HCT116 (cell line): ENCODE data around the gene ANKRD29. TPM values are rescaled to one million over a fixed set of nuclear protein-coding genes. Genes with fewer than 3 reads are reported as not detected.

ENCODE experiments used
- ATAC-seq: fragments of 200-7000 bp; cut with Tn5 transposase; 2 replicates; pipeline ENCODE4 v1.9.1; 2020; ENCODE audit warnings: mild to moderate bottlenecking, moderate library complexity
- BruUV-seq: library from RNA; stranded (reverse); fragments of 400-500 nt; replicated peaks from 2 replicates; lab custom pipeline; 2021; lab: Mats Ljungman, UMichigan
- CTCF ChIA-PET: fragments of 300-600 bp; sonication (Branson Sonifier 250); formaldehyde crosslinking; loops from one replicate; lab custom pipeline; 2021; ENCODE audit warnings: antibody characterized with exemption; lab: Charles Lee
- POLR2A ChIA-PET: fragments of 300-600, 350-600 bp; sonication (Branson Sonifier 250); formaldehyde crosslinking; loops from one replicate; lab custom pipeline; 2021; ENCODE audit warnings: antibody characterized with exemption; lab: Charles Lee
- RAD21 ChIA-PET, 2 experiments: fragments of 300-600 bp; sonication (Branson Sonifier 250); formaldehyde crosslinking; loops; one replicate each; lab custom pipeline; 2023; ENCODE audit warnings: low total read pairs in 2 of 2; ENCODE audit not compliant: uncharacterized antibody in 2 of 2, unreplicated experiment in 2 of 2, low non-redundant PET in 1 of 2; lab: Charles Lee
- DNase-seq: peaks from one replicate; pipeline ENCODE4 v3.0.0-alpha.2; 2010; ENCODE audit warnings: low read depth, low spot score
- H2AFZ ChIP-seq: fragments of 200-600 bp; shearing (Covaris generic), sonication (generic); 2 replicates; pipeline ENCODE4 v1.6.1; 2017; ENCODE audit warnings: low read depth, mixed run types, mixed read lengths, antibody characterized with exemption, low read length; ENCODE audit not compliant: poor library complexity, severe bottlenecking
- H3K27ac ChIP-seq: 2 replicates; pipeline ENCODE4 v1.5.1; 2012; ENCODE audit warnings: low read depth, low read length
- H3K27me3 ChIP-seq: fragments of 200-600 bp; sonication (generic); 2 replicates; pipeline ENCODE4 v1.6.1; 2016; ENCODE audit warnings: mixed run types, low read length, mixed read lengths; ENCODE audit not compliant: insufficient read depth
- H3K36me3 ChIP-seq, 2 experiments: fragments of 200-500 bp in 1 of 2; fragments of 200-600 bp in 1 of 2; sonication (Bioruptor generic) in 1 of 2; sonication (generic) in 1 of 2; 2 replicates each; pipeline versions ENCODE4 v1.5.1 to v1.6.1; 2014 to 2016; ENCODE audit warnings: low read length in 2 of 2, inconsistent platforms in 1 of 2, mixed read lengths in 1 of 2, mixed run types in 1 of 2; ENCODE audit not compliant: insufficient read depth in 2 of 2, control insufficient read depth in 1 of 2
- H3K4me1 ChIP-seq, 2 experiments: fragments of 200-600 bp in 1 of 2; sonication (generic) in 1 of 2; 2 replicates each; pipeline versions ENCODE4 v1.5.1 to v1.6.1; 2012 to 2017; ENCODE audit warnings: low read length in 2 of 2, inconsistent platforms in 1 of 2, mild to moderate bottlenecking in 1 of 2, mixed read lengths in 1 of 2, mixed run types in 1 of 2, moderate library complexity in 1 of 2; ENCODE audit not compliant: insufficient read depth in 2 of 2, control insufficient read depth in 1 of 2
- H3K4me2 ChIP-seq: fragments of 200-600 bp; sonication (generic); 2 replicates; pipeline ENCODE4 v1.6.1; 2017; ENCODE audit warnings: mixed run types, low read length, mixed read lengths
- H3K4me3 ChIP-seq, 2 experiments: fragments of 200-600 bp in 1 of 2; sonication (generic) in 1 of 2; replicated peaks in 1 of 2; 2 replicates each; pipeline ENCODE4 v1.5.1; 2011 to 2016; ENCODE audit warnings: low read length in 2 of 2, control low read depth in 1 of 2, low read depth in 1 of 2, mild to moderate bottlenecking in 1 of 2, mixed read lengths in 1 of 2, mixed run types in 1 of 2
- H3K79me2 ChIP-seq: fragments of 200-600 bp; sonication (generic); 2 replicates; pipeline ENCODE4 v1.6.1; 2017; ENCODE audit warnings: mild to moderate bottlenecking, mixed run types, low read length, moderate library complexity, mixed read lengths; ENCODE audit not compliant: insufficient read depth
- H3K9ac ChIP-seq: fragments of 200-600 bp; sonication (generic); 2 replicates; pipeline ENCODE4 v1.6.1; 2016; ENCODE audit warnings: low read length, mixed read lengths
- H3K9me2 ChIP-seq: fragments of 200-600 bp; sonication (generic), shearing (Covaris generic); 2 replicates; pipeline ENCODE4 v1.6.1; 2017; ENCODE audit warnings: mixed run types, mild to moderate bottlenecking, moderate library complexity; ENCODE audit not compliant: insufficient read depth
- H3K9me3 ChIP-seq, 2 experiments: fragments of 200-500 bp in 1 of 2; fragments of 200-600 bp in 1 of 2; sonication (Bioruptor generic) in 1 of 2; sonication (generic) in 1 of 2; 2 replicates each; pipeline ENCODE4 v1.6.1; 2014 to 2017; ENCODE audit warnings: low read length in 2 of 2, mixed read lengths in 2 of 2, inconsistent platforms in 1 of 2, low read depth in 1 of 2, mild to moderate bottlenecking in 1 of 2, mixed run types in 1 of 2, moderate library complexity in 1 of 2; ENCODE audit not compliant: control insufficient read depth in 1 of 2, insufficient read depth in 1 of 2
- H4K20me1 ChIP-seq: fragments of 200-600 bp; sonication (generic), shearing (Covaris generic); 2 replicates; pipeline ENCODE4 v1.6.1; 2017; ENCODE audit warnings: mixed run types, mild to moderate bottlenecking, moderate library complexity; ENCODE audit not compliant: insufficient read depth
- CBX3 ChIP-seq: IDR thresholded peaks from 2 replicates; pipeline ENCODE4 v1.6.1; 2012; ENCODE audit warnings: low read depth
- EGR1 ChIP-seq: IDR thresholded peaks from 2 replicates; pipeline ENCODE4 v1.6.1; 2012; ENCODE audit warnings: low read depth
- EZH2 ChIP-seq: fragments of 200-600 bp; sonication (generic); IDR thresholded peaks from 2 replicates; pipeline ENCODE4 v1.6.1; 2017; ENCODE audit warnings: antibody characterized with exemption, mixed run types
- POLR2AphosphoS5 ChIP-seq: IDR thresholded peaks from 2 replicates; pipeline ENCODE4 v1.6.1; 2011; ENCODE audit warnings: mild to moderate bottlenecking, low read depth, low read length, moderate library complexity
- REST ChIP-seq: IDR thresholded peaks from 2 replicates; pipeline ENCODE4 v1.6.1; 2012; ENCODE audit warnings: low read depth
- SIN3A ChIP-seq: IDR thresholded peaks from 2 replicates; pipeline ENCODE4 v1.6.1; 2012; ENCODE audit warnings: low read depth
- SP1 ChIP-seq: IDR thresholded peaks from 2 replicates; pipeline ENCODE4 v1.6.1; 2012; ENCODE audit warnings: low read depth
- SRF ChIP-seq: IDR thresholded peaks from 2 replicates; pipeline ENCODE4 v1.6.1; 2012; ENCODE audit warnings: low read depth
- TCF7L2 ChIP-seq: IDR thresholded peaks from 2 replicates; pipeline ENCODE4 v1.7.0; 2011; ENCODE audit warnings: borderline replicate concordance, inconsistent platforms; ENCODE audit not compliant: insufficient read depth, insufficient read length; ENCODE audit errors: extremely low read depth
- ZFX ChIP-seq: fragments of 450-650 bp; IDR thresholded peaks from 2 replicates; pipeline ENCODE4 v1.6.1; 2017
- intact Hi-C: fragments of 100-400 bp; cut with micrococcal nuclease; formaldehyde crosslinking; loops from 2 replicates; pipeline ENCODE4 v1.10.0; 2022
- total RNA-seq: library from RNA; stranded (reverse); gene quantifications from one replicate; pipeline ENCODE4 v1.2.1, GENCODE V29; 2021; ENCODE audit not compliant: unreplicated experiment

ANKRD29 gene
- total RNA-seq, 1 experiment from 2014 or later: 8.8 TPM

- intact Hi-C loops: no loop called here
- BruUV-seq: no TSS peak
- no peaks in the 10 kb centered on the region for H3K9me2 ChIP-seq
- no peak overlapping the region for H3K4me3 ChIP-seq
- ChIA-PET RAD21 (no interaction called here), CTCF (interaction anchor here (1.4 kb wide), 1 partner anchor 13 kb away, joined by 4 read pairs; no protein-coding TSS in a partner anchor)
- no peaks in the 10 kb centered on the region for H4K20me1 ChIP-seq
- no peak overlapping the region for H3K9ac ChIP-seq
- H3K27ac ChIP-seq: no peak overlapping the region
- H3K27me3 ChIP-seq: no peaks in the 10 kb centered on the region
- H3K79me2 ChIP-seq: no peaks in the 10 kb centered on the region
- no peak for DNase-seq
- no peak overlapping the region for H3K4me2 ChIP-seq
- TF ChIP-seq SRF (no peak), REST (no peak), EGR1 (no peak), SIN3A (no peak), TCF7L2 (no peak), ZFX (no peak), EZH2 (no peak), SP1 (no peak), POLR2AphosphoS5 (no peak), CBX3 (no peak)
- TF ChIP-seq, all 23 proteins: peak for 0
- POLR2A ChIA-PET: no interaction called here
- H3K36me3 ChIP-seq: no peaks in the 10 kb centered on the region
- peaks cover 21 to 40% of the 10 kb centered on the region in 2 experiments for H3K4me1 ChIP-seq
- no peak for ATAC-seq
- H3K9me3 ChIP-seq: no peaks in the 10 kb centered on the region
- no peak overlapping the region for H2AFZ ChIP-seq
Observed at GRCh38 chr18:23690505-23691068, 27.9 kb upstream of the ANKRD29 start.
